KMS-11 (cell line): ENCODE measurements around the gene THAP8.

Source experiments
- H2AFZ ChIP-seq: fragments of 200-600 bp; sonication (generic); 2 replicates; pipeline ENCODE4 v1.6.1; 2016; ENCODE audit warnings: antibody characterized with exemption, mixed run types, low read depth
- H3K27ac ChIP-seq: fragments of 200-600 bp; sonication (generic); 2 replicates; pipeline ENCODE4 v1.6.1; 2016; ENCODE audit warnings: mild to moderate bottlenecking, mixed run types
- H3K27me3 ChIP-seq: fragments of 200-600 bp; sonication (generic); 2 replicates; pipeline ENCODE4 v1.6.1; 2017; ENCODE audit warnings: mild to moderate bottlenecking, low read depth, mixed run types, moderate library complexity; ENCODE audit not compliant: insufficient read depth
- H3K36me3 ChIP-seq: fragments of 200-600 bp; sonication (generic); 2 replicates; pipeline ENCODE4 v1.6.1; 2017; ENCODE audit warnings: mild to moderate bottlenecking, mixed run types; ENCODE audit not compliant: insufficient read depth
- H3K4me1 ChIP-seq: fragments of 200-600 bp; sonication (generic); 2 replicates; pipeline ENCODE4 v1.6.1; 2016; ENCODE audit warnings: mild to moderate bottlenecking, low read depth, mixed run types; ENCODE audit not compliant: poor library complexity, severe bottlenecking
- H3K4me2 ChIP-seq: fragments of 200-600 bp; sonication (generic); 2 replicates; pipeline ENCODE4 v1.7.0; 2016; ENCODE audit warnings: mild to moderate bottlenecking, mixed run types
- H3K4me3 ChIP-seq: fragments of 200-600 bp; sonication (generic); IDR thresholded peaks from 2 replicates; pipeline ENCODE4 v1.6.1; 2017; ENCODE audit warnings: low read depth, low read length, mixed read lengths; ENCODE audit not compliant: insufficient read depth
- H3K79me2 ChIP-seq: fragments of 200-600 bp; sonication (generic); 2 replicates; pipeline ENCODE4 v1.6.1; 2016; ENCODE audit warnings: low read depth, mixed run types; ENCODE audit not compliant: insufficient read depth
- H3K9ac ChIP-seq: fragments of 200-600 bp; sonication (generic); 2 replicates; pipeline ENCODE4 v1.6.1; 2016; ENCODE audit warnings: mild to moderate bottlenecking, mixed run types
- H4K20me1 ChIP-seq: fragments of 200-600 bp; sonication (generic); 2 replicates; pipeline ENCODE4 v1.6.1; 2016; ENCODE audit warnings: mild to moderate bottlenecking, mixed run types; ENCODE audit not compliant: insufficient read depth
- CTCF ChIP-seq: fragments of 200-600 bp; sonication (generic); conservative IDR thresholded peaks from 2 replicates; pipeline ENCODE4 v1.6.1; 2017; ENCODE audit warnings: low read depth, mild to moderate bottlenecking, antibody characterized with exemption, low read length, moderate library complexity, mixed read lengths

Gene THAP8

GRCh38 chr19:36013280-36014011 lies 40.6 kb downstream of the THAP8 start:
- H3K36me3 ChIP-seq, result no peaks in the 10 kb centered on the region
- peaks cover 8% of the 10 kb centered on the region; the same call in 1 of the 2 replicates for H3K79me2 ChIP-seq
- no peaks in the 10 kb centered on the region for H3K27me3 ChIP-seq
- H2AFZ ChIP-seq, result peak overlapping the region; percentile 73
- H3K4me1 ChIP-seq, result peaks cover 15% of the 10 kb centered on the region
- TF ChIP-seq CTCF, result no peak
- H3K27ac ChIP-seq, result no peak overlapping the region
- H3K4me2 ChIP-seq, result peak overlapping the region; percentile 98
- no peak overlapping the region for H3K4me3 ChIP-seq
- no peaks in the 10 kb centered on the region for H4K20me1 ChIP-seq
- H3K9ac ChIP-seq, result peak overlapping the region; percentile 59

- Histone ChIP-seq H3K4me3 (no peak overlapping the region), H3K27ac (no peak overlapping the region), H3K36me3 (no peaks in the 10 kb centered on the region), H3K4me1 (peaks cover 12% of the 10 kb centered on the region), H3K79me2 (peaks cover 8% of the 10 kb centered on the region; the same call in 1 of the 2 replicates), H3K9ac (no peak overlapping the region), H3K4me2 (no peak overlapping the region), H4K20me1 (no peaks in the 10 kb centered on the region), H3K27me3 (no peaks in the 10 kb centered on the region), H2AFZ (no peak overlapping the region)
- TF ChIP-seq CTCF, result no peak
These were observed 43.7 kb downstream of the THAP8 start for GRCh38 chr19:36010402-36010801.

DNA sequence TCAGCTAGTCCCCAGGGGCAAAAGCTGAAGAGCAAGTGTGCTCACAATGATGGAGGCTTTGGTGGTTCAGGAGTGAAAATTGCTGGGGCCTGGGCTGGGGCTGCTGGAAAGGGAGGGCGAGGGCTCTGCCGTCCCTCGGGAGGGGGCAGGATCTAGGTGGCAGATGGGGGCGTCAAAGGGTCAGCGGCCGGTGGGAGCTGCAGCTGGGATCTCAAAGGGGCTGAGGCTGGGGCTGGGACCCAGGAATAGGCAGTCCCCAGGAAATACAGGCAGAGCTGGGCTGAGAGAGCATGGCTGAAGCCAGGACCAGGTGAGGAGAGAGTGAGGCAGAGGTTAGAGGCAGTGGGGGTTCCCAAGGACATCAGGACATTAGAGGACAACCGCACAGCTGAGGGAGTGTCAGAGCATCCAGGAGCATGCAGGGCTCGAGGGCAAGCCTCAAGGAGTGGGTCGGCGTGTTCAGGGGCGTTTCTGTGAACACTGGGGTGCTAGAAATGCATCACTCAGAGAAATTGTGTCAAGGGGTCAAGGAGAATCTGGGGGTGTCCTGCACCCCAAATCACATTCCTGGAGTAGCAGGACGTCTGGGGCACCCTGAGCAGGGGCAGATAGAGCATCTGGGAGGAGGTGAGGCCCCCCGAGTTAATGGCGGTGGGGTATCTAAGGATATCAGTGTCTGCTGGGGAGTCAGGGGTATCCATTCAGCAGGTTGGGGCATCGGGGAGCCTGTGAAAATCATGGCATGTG lies 44.3 kb downstream of the THAP8 start:
- H3K4me2 ChIP-seq, result no peak overlapping the region
- H3K9ac ChIP-seq, result no peak overlapping the region
- no peaks in the 10 kb centered on the region for H3K36me3 ChIP-seq
- no peaks in the 10 kb centered on the region for H4K20me1 ChIP-seq
- no peak for TF ChIP-seq CTCF
- H2AFZ ChIP-seq, result no peak overlapping the region
- H3K79me2 ChIP-seq, result peaks cover 3% of the 10 kb centered on the region; the same call in 1 of the 2 replicates
- H3K27ac ChIP-seq, result no peak overlapping the region
- H3K4me3 ChIP-seq, result no peak overlapping the region
- H3K4me1 ChIP-seq, result peaks cover 6% of the 10 kb centered on the region
- no peaks in the 10 kb centered on the region for H3K27me3 ChIP-seq

GRCh38 chr19:36009220-36009619 lies 44.9 kb downstream of the THAP8 start:
- Histone ChIP-seq H3K79me2 (no peaks in the 10 kb centered on the region; the same call in 1 of the 2 replicates), H2AFZ (no peak overlapping the region), H3K9ac (no peak overlapping the region), H3K4me2 (peak overlapping the region; percentile 39; the same call in 1 of the 2 replicates), H4K20me1 (no peaks in the 10 kb centered on the region), H3K27ac (no peak overlapping the region), H3K4me3 (no peak overlapping the region), H3K36me3 (no peaks in the 10 kb centered on the region), H3K27me3 (no peaks in the 10 kb centered on the region), H3K4me1 (peaks cover 5% of the 10 kb centered on the region)
- no peak for TF ChIP-seq CTCF
